Measurements from ENCODE around the gene EYA2.

Gene EYA2

GRCh38 chr20:47122560-47122959 is 227.9 kb downstream of the EYA2 start:
- no peak for DNase-seq

- DNase-seq: no peak
Observed at GRCh38 chr20:47124181-47124717, 229.6 kb downstream of the EYA2 start.

GRCh38 chr20:47125508-47125757 is 230.8 kb downstream of the EYA2 start:
- no peak for DNase-seq

GRCh38 chr20:47125758-47126591 is 231.3 kb downstream of the EYA2 start:
- DNase-seq: peak in 2 of 3 experiments; percentile 32 to 64

- DNase-seq: no peak
Observed at GRCh38 chr20:47126709-47127108, 232.1 kb downstream of the EYA2 start.

GRCh38 chr20:47127546-47127945 is 232.9 kb downstream of the EYA2 start:
- DNase-seq: no peak

- DNase-seq: no peak
Observed at GRCh38 chr20:47127999-47128398, 233.4 kb downstream of the EYA2 start.

GRCh38 chr20:47129306-47129705 is 234.7 kb downstream of the EYA2 start:
- DNase-seq: no peak

GRCh38 chr20:47133809-47134456 is 239.3 kb downstream of the EYA2 start:
- no peak for DNase-seq

- DNase-seq: no peak
Observed at GRCh38 chr20:47136782-47137181, 242.1 kb downstream of the EYA2 start.

GRCh38 chr20:47137231-47137870 is 242.7 kb downstream of the EYA2 start:
- no peak for DNase-seq

- no peak for DNase-seq
Observed at GRCh38 chr20:47139934-47140535, 245.4 kb downstream of the EYA2 start.

- no peak for DNase-seq
Observed at GRCh38 chr20:47141350-47141921, 246.8 kb downstream of the EYA2 start.

GRCh38 chr20:47141941-47142773 is 247.5 kb downstream of the EYA2 start:
- DNase-seq: no peak

GRCh38 chr20:47142774-47143170 is 248.1 kb downstream of the EYA2 start:
- DNase-seq: no peak

- no peak for DNase-seq
Observed at GRCh38 chr20:47143657-47144056, 249.0 kb downstream of the EYA2 start.

GRCh38 chr20:47144463-47144862 is 249.8 kb downstream of the EYA2 start:
- no peak for DNase-seq

- no peak for DNase-seq
Observed at GRCh38 chr20:47146686-47147085, 252.0 kb downstream of the EYA2 start.

- no peak for DNase-seq
Observed at GRCh38 chr20:47148059-47148458, 253.4 kb downstream of the EYA2 start.

GRCh38 chr20:47149939-47150338 is 255.3 kb downstream of the EYA2 start:
- no peak for DNase-seq

- DNase-seq: peak; percentile 28 to 58 (median 55)
Observed at GRCh38 chr20:47150403-47151152, 255.9 kb downstream of the EYA2 start.
